GM10248 (cell line): ENCODE data around the gene ZNF385B.

Source experiments
- CTCF ChIA-PET: fragments of 300-600 bp; sonication (Branson Sonifier 250); formaldehyde crosslinking; extraction: SDS; loops from one replicate; lab custom pipeline; 2021; ENCODE audit warnings: antibody characterized with exemption; lab: Yijun Ruan, JAX
- POLR2A ChIA-PET: fragments of 350-650 bp; sonication (Branson Sonifier 250); formaldehyde crosslinking; extraction: SDS; loops from one replicate; lab custom pipeline; 2020; ENCODE audit warnings: antibody characterized with exemption; lab: Yijun Ruan, JAX
- DNase-seq: peaks from one replicate; pipeline ENCODE4 v3.0.0; 2012; ENCODE audit errors: extremely low spot score
- TF ChIP-seq, protein P1 (sequence below): IDR thresholded peaks from 2 replicates; pipeline ENCODE4 v1.5.1; 2012; ENCODE audit warnings: mild to moderate bottlenecking, low read depth; ENCODE audit errors: extremely low read depth, missing control alignments, control extremely low read depth

The ZNF385B gene

DNA sequence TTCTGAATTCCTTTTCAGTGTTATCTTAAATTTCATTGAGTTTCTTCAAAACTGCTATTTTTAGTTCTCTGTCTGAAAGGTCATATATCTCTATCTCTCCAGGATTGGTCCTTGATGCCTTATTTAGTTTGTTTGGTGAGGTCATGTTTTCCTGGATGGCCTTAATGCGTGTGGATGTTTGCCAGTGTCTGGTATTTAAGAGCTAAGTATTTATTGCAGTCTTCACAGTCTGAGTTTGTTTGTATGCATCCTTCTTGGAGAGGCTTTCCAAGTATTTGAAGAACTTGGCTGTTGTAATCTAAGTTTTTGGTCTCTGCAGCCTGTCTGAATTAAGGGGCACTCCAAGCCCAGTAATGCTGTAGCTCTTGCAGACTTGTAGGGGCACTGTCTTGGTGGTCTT is 249.3 kb downstream of the ZNF385B start:
- ChIA-PET CTCF (no interaction called here), POLR2A (no interaction called here)
- DNase-seq, result no peak
- TF ChIP-seq, protein P1, sequence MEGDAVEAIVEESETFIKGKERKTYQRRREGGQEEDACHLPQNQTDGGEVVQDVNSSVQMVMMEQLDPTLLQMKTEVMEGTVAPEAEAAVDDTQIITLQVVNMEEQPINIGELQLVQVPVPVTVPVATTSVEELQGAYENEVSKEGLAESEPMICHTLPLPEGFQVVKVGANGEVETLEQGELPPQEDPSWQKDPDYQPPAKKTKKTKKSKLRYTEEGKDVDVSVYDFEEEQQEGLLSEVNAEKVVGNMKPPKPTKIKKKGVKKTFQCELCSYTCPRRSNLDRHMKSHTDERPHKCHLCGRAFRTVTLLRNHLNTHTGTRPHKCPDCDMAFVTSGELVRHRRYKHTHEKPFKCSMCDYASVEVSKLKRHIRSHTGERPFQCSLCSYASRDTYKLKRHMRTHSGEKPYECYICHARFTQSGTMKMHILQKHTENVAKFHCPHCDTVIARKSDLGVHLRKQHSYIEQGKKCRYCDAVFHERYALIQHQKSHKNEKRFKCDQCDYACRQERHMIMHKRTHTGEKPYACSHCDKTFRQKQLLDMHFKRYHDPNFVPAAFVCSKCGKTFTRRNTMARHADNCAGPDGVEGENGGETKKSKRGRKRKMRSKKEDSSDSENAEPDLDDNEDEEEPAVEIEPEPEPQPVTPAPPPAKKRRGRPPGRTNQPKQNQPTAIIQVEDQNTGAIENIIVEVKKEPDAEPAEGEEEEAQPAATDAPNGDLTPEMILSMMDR, result no peak

DNA sequence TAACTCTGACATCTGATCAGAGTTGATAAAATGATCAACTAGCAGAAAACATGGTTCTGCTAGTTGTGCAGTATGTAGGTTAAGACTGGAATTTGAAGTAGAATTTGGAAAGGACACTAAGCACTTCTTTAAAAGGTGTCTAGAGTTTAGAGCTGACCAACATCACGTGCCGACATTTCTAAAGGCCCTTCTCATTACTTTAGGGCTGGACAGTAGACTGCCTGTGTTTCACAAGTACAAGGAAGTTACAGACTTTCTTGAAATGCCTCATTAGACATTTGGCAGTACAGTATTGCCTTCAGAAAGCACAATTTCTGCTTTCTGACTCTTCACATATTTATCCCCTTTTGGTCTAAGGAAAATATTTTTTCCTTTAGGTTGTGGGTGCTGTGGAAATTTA is 255.3 kb downstream of the ZNF385B start:
- no peak for DNase-seq
- CTCF ChIA-PET, result interaction anchor here (1.6 kb wide), 1 partner anchor 9 kb away, joined by 3 read pairs; no protein-coding TSS in a partner anchor
- POLR2A ChIA-PET, result no interaction called here
- TF ChIP-seq, protein P1, result no peak

DNA sequence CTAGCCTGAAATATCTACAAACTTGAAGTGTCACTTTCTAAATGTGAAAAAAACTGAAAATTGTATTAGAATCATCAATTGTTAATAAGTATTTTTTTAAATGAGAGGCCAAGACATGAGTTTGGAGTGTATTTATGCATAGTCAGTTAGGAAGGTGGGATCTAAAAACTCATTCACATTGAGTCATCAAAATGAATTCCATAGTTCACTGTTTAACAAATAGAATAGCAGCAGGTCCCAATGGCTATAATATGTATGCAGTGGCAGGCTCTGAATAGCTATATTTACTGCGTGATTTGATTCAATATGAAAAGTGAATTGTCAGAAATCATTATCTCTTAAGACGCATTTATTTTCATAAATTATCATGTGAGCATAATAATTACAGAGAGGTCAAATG is 256.1 kb downstream of the ZNF385B start:
- CTCF ChIA-PET, result interaction anchor here (1.6 kb wide), 1 partner anchor 8 kb away, joined by 3 read pairs; no protein-coding TSS in a partner anchor
- TF ChIP-seq, protein P1, result no peak
- no peak for DNase-seq
- POLR2A ChIA-PET, result no interaction called here

DNA sequence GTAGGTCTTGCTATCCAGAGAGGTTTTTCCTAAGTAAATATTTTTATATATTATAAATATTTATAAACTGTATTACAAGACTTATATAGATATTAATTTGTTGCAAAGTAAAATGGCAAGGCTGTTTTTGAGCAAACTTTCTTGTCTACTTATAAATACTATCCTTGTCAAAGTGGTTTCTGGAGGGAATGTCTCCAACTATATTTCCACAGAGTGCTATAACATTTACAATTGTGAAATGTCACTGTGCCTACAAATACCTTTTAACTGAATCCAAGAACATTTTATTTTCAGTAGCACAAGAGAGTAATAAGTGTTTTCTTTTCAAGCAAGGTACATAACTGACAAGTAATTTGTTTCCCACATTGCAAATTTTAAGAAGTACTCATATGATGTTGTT is 256.8 kb downstream of the ZNF385B start:
- POLR2A ChIA-PET, result no interaction called here
- no peak for DNase-seq
- CTCF ChIA-PET, result no interaction called here
- TF ChIP-seq, protein P1, result no peak

DNA sequence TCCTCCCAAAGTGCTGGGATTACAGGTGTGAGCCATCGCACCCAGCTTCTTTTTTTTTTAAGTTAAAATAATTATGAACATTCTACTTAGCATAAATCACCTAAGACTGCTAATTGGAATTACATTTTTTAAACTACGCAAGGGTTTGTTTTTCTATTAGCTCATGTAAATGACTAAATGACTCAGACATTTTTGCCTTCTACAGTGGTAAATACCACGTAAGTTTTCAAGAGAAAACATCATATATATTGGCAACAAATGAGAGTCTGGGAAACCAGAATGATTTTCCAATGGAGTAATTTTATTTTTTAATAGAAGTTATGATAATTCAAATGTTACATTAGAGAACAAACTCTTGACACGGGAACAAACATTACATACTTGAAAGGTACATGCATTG is 259.0 kb downstream of the ZNF385B start:
- ChIA-PET CTCF (interaction anchor here (1.3 to 1.4 kb wide), 3 partner anchors 12 to 34 kb away, joined by 3 to 4 read pairs (median 4); no protein-coding TSS in a partner anchor), POLR2A (no interaction called here)
- DNase-seq, result no peak
- TF ChIP-seq, protein P1, result no peak

DNA sequence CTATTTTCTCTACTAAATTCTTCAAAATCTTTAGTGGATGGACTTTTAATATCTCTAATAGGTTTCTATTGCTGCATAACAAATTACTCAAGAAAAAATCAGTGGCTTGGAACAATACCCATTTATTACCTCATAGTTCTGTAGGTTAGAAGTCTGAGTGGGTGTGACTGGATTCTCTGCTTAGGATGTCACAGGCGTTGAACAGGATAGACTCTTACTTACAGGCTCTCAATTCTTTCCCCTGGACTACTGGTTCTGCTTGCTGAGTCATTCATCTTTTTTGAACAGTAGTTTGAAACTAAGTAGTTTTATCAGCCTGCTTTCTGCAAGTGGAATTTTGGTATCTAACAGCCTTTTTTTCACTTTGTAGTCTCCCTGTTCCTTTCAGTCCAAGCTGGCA is 265.4 kb downstream of the ZNF385B start:
- TF ChIP-seq, protein P1, result no peak
- CTCF ChIA-PET, result interaction anchor here (1.2 kb wide), 1 partner anchor 10 kb away, joined by 3 read pairs; no protein-coding TSS in a partner anchor

More for the DNA sequence above, 265.4 kb downstream of the ZNF385B start:
- POLR2A ChIA-PET, result no interaction called here
- no peak for DNase-seq
